Lung (tissue), 12 donors: Measurements from ENCODE around the gene RNU6-9. TPM values are rescaled to one million over a fixed set of nuclear protein-coding genes. Genes with fewer than 3 reads are reported as not detected.

Source experiments
- ATAC-seq: fragments of 200-7000 bp; cut with Tn5 transposase; one replicate; pipeline ENCODE4 v1.9.1; 2020; ENCODE audit warnings: moderate number of reproducible peaks; ENCODE audit not compliant: insufficient read depth, low FRiP score
- DNase-seq, 3 donors: peaks; one replicate each; pipeline ENCODE4 v3.0.0-alpha.2; 2013 to 2017
- H3K27ac ChIP-seq, 2 donors: one replicate each; pipeline ENCODE4 v1.5.1; 2013; ENCODE audit warnings: mild to moderate bottlenecking in 2 of 2, moderate library complexity in 2 of 2, control low read depth in 1 of 2, inconsistent platforms in 1 of 2, low read depth in 1 of 2, low read length in 1 of 2
- H3K27me3 ChIP-seq, 3 donors: one replicate each; pipeline ENCODE4 v1.5.1; 2013; ENCODE audit warnings: low read length in 2 of 3; ENCODE audit not compliant: control insufficient read depth in 3 of 3, insufficient read depth in 3 of 3
- H3K36me3 ChIP-seq, 4 donors: one replicate each; pipeline ENCODE4 v1.5.1; 2013; ENCODE audit warnings: low read length in 4 of 4, mild to moderate bottlenecking in 1 of 4, moderate library complexity in 1 of 4; ENCODE audit not compliant: control insufficient read depth in 4 of 4, insufficient read depth in 4 of 4
- H3K4me1 ChIP-seq, 5 donors: one replicate each; pipeline ENCODE4 v1.5.1; 2013; ENCODE audit warnings: low read length in 5 of 5, mild to moderate bottlenecking in 2 of 5, moderate library complexity in 1 of 5; ENCODE audit not compliant: control insufficient read depth in 5 of 5, insufficient read depth in 5 of 5
- H3K4me3 ChIP-seq: one replicate; pipeline ENCODE4 v1.5.1; 2013; ENCODE audit warnings: mild to moderate bottlenecking, control low read depth, moderate library complexity
- H3K9ac ChIP-seq, 2 donors: one replicate each; pipeline ENCODE4 v1.5.1; 2013; ENCODE audit warnings: low read length in 2 of 2, control low read depth in 1 of 2; ENCODE audit not compliant: insufficient read depth in 1 of 2
- H3K9me3 ChIP-seq, 4 donors: one replicate each; pipeline ENCODE4 v1.5.1; 2013; ENCODE audit warnings: low read length in 3 of 4, mild to moderate bottlenecking in 1 of 4, moderate library complexity in 1 of 4; ENCODE audit not compliant: control insufficient read depth in 4 of 4, insufficient read depth in 3 of 4
- WGBS, 2 donors: extraction: QIAGEN DNeasy Blood & Tissue Kit; methylation state at CpG; one replicate each; pipeline ENCODE4 v1.1.7; 2013; 5-methylcytosine and 5-hydroxymethylcytosine counted together
- polyA plus RNA-seq, 2 donors: library from polyadenylated mRNA; stranded (reverse); fragments of 200-250 nt; gene quantifications; one replicate each; pipeline ENCODE4 v1.2.1, GENCODE V29; 2013
- total RNA-seq, 2 donors: library from RNA; depleted of rRNA in 1 of 2; stranded (reverse); fragments of >200 nt in 1 of 2; gene quantifications; one replicate each; pipeline ENCODE4 v1.2.1, GENCODE V29; 2014 to 2021
- TF ChIP-seq, protein P1 (sequence below): IDR thresholded peaks from 2 replicates; pipeline ENCODE4 v1.5.1; 2012; ENCODE audit warnings: mild to moderate bottlenecking; ENCODE audit errors: control extremely low read depth, extremely low read depth
- donor health status: control.
- donor health status: control.
- donor health status: Bipolar disorder and iron deficiency.
- donor health status: healthy.
- donor health status: DM: yes; HTN: yes; CAD: no.

Gene RNU6-9
- total and polyA plus RNA-seq, 4 donors = not detected

DNA sequence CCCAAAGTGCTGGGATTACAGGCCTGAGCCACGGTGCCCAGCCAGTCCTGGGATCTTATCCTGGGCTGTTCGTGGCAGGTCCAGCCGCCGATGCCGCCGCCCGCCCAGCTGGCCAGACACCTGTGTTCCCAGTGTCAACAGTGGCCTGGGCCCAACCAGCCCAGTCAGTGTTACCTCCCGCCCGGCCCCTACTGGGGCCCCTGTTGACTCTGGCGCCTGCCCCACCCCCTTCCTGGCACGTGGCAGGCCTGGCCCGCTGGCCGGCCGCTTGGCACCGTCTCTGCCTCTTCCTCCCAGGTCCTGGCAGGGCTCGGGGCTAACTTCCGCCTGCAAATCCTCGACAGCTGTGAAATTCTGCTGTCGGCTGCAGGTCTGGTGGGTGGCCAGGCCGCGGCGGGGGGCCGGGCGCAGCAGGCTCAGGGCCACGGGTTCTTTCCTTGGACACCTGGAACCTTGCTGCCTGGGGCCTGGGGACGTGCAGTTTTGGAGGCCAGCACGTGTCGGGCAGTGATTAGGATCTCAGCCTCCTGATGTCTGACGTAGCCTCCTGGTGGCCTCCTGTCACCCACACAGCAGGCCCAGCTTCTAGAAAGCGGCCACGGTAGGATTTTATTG, 41.7 kb downstream of the RNU6-9 start:
- peak; percentile 86 for ATAC-seq
- DNase-seq = peak; percentile 94 to 96 (median 95)
- Histone ChIP-seq H3K27ac (peak overlapping the region; percentile 49 to 80), H3K27me3 (no peaks in the 10 kb centered on the region), H3K4me1 (peaks cover 7 to 39% (median 21%) of the 10 kb centered on the region in 5 donors), H3K9ac (peak overlapping the region in 1 of 2 donors; percentile 61), H3K4me3 (no peak overlapping the region), H3K9me3 (no peaks in the 10 kb centered on the region), H3K36me3 (peaks cover 0 to 13% (median 7%) of the 10 kb centered on the region in 4 donors)
- 4 to 10% methylated on average over 29 to 31 of the region's 31 CpGs for WGBS, 2 donors
- TF ChIP-seq, protein P1, sequence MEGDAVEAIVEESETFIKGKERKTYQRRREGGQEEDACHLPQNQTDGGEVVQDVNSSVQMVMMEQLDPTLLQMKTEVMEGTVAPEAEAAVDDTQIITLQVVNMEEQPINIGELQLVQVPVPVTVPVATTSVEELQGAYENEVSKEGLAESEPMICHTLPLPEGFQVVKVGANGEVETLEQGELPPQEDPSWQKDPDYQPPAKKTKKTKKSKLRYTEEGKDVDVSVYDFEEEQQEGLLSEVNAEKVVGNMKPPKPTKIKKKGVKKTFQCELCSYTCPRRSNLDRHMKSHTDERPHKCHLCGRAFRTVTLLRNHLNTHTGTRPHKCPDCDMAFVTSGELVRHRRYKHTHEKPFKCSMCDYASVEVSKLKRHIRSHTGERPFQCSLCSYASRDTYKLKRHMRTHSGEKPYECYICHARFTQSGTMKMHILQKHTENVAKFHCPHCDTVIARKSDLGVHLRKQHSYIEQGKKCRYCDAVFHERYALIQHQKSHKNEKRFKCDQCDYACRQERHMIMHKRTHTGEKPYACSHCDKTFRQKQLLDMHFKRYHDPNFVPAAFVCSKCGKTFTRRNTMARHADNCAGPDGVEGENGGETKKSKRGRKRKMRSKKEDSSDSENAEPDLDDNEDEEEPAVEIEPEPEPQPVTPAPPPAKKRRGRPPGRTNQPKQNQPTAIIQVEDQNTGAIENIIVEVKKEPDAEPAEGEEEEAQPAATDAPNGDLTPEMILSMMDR = no peak

DNA sequence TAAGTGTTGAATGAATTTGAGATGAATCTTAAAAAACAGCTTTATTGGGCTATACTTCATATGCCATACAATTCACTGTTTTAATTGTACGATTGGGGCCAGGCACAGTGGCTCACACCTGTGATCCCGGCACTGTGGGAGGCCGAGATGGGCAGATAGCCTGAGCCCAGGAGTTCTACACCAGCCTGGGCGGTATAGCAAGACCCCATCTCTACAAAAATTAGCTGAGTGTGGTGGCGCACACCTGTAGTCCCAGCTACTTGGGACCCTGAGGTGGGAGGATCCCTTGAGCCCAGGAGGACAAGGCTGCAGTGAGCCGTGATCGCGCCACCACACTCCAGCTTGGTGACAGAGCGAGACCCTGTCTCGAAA, 42.9 kb downstream of the RNU6-9 start:
- peaks cover 7 to 49% (median 30%) of the 10 kb centered on the region in 5 donors for H3K4me1 ChIP-seq
- no peaks in the 10 kb centered on the region for H3K9me3 ChIP-seq

DNA sequence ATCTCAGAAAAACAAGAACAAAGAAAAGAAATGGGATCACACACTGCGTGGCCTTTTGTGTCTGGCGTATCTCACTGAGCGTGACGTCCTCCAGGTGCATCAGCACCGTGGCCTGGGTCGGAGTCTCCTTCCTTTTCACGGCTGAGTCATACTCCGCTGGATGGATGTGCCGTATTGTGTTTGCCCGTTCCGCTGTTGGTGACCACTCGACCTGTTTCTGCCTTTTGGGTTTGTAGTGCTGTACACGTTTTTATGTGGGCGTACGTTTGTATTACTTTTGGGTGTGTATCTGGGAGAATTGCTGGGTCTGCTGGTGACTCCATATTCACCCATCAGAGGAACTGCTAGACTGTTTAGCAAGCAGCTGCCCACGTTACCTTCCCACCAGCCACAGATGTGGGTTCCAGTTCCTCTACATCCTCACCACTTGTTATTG, 44.0 kb downstream of the RNU6-9 start:
- WGBS, 2 donors = 83 to 87% methylated on average over 16 of the region's 16 CpGs
- no peak for DNase-seq
- Histone ChIP-seq H3K9ac (no peak overlapping the region), H3K36me3 (peaks cover 0 to 13% (median 5%) of the 10 kb centered on the region in 4 donors), H3K27me3 (no peaks in the 10 kb centered on the region), H3K4me3 (no peak overlapping the region), H3K9me3 (no peaks in the 10 kb centered on the region), H3K27ac (no peak overlapping the region), H3K4me1 (peaks cover 7 to 43% (median 40%) of the 10 kb centered on the region in 5 donors)
- TF ChIP-seq, protein P1 = no peak
- ATAC-seq = no peak

More for the DNA sequence above, 42.9 kb downstream of the RNU6-9 start:
- Histone ChIP-seq H3K27me3 (no peaks in the 10 kb centered on the region), H3K27ac (no peak overlapping the region), H3K9ac (no peak overlapping the region), H3K36me3 (peaks cover 0 to 13% (median 5%) of the 10 kb centered on the region in 4 donors), H3K4me3 (no peak overlapping the region)
- WGBS, 2 donors = 97 to 98% methylated on average over 10 of the region's 10 CpGs
- TF ChIP-seq, protein P1 = no peak
- no peak for ATAC-seq
- DNase-seq = no peak
